Measurements from ENCODE around the gene MRGPRG.

MRGPRG gene

GRCh38 chr11:3223932-3224381 lies 5.3 kb upstream of the MRGPRG start:
- no peak overlapping the region for H3K4me3 ChIP-seq (ENCODE audit: low read length)
- TF ChIP-seq, protein P1, sequence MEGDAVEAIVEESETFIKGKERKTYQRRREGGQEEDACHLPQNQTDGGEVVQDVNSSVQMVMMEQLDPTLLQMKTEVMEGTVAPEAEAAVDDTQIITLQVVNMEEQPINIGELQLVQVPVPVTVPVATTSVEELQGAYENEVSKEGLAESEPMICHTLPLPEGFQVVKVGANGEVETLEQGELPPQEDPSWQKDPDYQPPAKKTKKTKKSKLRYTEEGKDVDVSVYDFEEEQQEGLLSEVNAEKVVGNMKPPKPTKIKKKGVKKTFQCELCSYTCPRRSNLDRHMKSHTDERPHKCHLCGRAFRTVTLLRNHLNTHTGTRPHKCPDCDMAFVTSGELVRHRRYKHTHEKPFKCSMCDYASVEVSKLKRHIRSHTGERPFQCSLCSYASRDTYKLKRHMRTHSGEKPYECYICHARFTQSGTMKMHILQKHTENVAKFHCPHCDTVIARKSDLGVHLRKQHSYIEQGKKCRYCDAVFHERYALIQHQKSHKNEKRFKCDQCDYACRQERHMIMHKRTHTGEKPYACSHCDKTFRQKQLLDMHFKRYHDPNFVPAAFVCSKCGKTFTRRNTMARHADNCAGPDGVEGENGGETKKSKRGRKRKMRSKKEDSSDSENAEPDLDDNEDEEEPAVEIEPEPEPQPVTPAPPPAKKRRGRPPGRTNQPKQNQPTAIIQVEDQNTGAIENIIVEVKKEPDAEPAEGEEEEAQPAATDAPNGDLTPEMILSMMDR (IDR thresholded peaks at IDR 0.05; ENCODE audit: insufficient read depth, low read depth, low read length, missing control alignments): no peak
- DNase-seq (ENCODE audit: low read depth): no peak

GRCh38 chr11:3222941-3223915 lies 4.6 kb upstream of the MRGPRG start:
- no peak overlapping the region for H3K4me3 ChIP-seq (ENCODE audit: low read length)
- TF ChIP-seq, protein P1 (IDR thresholded peaks at IDR 0.05; ENCODE audit: insufficient read depth, low read depth, low read length, missing control alignments): no peak
- DNase-seq (ENCODE audit: low read depth): no peak

DNA sequence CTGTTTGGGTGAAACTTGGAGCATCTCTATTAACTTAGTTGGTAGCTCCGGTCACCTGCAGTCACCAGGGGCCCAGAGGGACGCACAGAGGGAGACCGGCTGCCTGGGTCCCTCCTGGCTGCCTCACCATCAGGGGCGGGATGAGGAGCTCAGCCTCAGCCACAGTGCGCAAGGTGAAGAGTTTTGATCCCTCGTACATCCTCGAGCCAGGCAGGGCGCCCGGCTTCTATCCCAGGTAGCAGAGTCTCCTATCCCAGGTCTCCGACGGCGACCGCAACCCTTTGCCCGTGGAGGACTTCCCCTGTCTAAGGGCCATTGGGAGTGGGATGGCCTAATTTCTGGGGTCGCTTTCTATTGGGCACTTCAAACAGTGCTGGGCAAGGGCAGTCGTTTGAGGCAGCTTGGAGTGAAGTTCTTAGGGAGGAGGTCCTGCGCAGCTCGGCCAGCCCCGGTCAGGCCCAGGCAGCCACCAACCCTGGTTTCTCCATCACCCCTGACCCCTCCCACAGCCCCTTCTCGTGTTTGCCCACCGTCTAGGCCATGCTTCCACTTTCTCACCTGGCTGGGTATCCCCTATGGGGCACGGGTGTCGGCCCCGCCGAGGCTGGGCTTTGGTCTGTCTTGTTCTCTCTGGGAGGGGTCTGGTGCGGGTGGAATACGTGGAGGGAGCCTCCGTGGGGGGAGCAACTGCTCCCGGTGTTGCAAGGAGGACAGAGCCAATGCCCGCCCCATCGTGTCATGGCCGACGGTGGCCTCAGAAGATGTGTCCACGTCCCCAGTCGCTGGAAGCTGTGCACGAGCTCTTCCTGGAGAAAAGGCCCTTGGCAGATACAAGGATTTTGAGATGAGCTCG lies 3.6 kb upstream of the MRGPRG start:
- TF ChIP-seq, protein P1 (IDR thresholded peaks at IDR 0.05; ENCODE audit: insufficient read depth, low read depth, low read length, missing control alignments): no peak
- H3K4me3 ChIP-seq (ENCODE audit: low read length): no peak overlapping the region
- no peak for DNase-seq (ENCODE audit: low read depth)

DNA sequence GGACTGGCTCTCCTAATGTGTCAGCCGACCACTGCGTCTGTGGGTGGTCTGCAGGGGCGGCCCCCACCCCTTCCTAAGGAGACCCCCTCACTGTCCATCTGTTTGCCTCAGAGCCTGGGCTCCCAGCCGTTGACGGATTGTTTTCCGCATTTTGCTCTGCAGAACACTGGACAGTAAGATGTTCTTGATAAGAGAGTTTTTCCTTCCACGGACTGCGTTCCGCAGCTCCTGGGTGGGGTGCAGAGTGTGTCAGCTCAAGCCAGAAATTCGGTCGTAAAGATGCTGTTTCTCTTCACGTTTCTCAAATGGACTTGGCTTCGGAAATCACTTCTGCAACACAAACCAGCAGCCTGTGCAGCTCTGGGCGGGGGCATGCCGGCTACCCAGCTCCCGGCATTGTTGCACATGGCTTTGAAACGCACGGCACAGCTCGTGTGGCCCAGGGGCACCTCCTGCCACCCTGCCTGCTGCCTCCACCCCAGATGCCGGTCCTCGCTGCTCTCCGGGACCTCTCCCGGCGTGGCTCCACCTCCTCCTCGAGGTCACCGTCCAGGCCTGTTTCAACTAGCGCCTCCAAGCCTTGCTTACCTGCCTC lies 2.9 kb upstream of the MRGPRG start:
- no peak for DNase-seq (ENCODE audit: low read depth)
- TF ChIP-seq, protein P1 (IDR thresholded peaks at IDR 0.05; ENCODE audit: insufficient read depth, low read depth, low read length, missing control alignments): no peak
- H3K4me3 ChIP-seq (ENCODE audit: low read length): no peak overlapping the region

DNA sequence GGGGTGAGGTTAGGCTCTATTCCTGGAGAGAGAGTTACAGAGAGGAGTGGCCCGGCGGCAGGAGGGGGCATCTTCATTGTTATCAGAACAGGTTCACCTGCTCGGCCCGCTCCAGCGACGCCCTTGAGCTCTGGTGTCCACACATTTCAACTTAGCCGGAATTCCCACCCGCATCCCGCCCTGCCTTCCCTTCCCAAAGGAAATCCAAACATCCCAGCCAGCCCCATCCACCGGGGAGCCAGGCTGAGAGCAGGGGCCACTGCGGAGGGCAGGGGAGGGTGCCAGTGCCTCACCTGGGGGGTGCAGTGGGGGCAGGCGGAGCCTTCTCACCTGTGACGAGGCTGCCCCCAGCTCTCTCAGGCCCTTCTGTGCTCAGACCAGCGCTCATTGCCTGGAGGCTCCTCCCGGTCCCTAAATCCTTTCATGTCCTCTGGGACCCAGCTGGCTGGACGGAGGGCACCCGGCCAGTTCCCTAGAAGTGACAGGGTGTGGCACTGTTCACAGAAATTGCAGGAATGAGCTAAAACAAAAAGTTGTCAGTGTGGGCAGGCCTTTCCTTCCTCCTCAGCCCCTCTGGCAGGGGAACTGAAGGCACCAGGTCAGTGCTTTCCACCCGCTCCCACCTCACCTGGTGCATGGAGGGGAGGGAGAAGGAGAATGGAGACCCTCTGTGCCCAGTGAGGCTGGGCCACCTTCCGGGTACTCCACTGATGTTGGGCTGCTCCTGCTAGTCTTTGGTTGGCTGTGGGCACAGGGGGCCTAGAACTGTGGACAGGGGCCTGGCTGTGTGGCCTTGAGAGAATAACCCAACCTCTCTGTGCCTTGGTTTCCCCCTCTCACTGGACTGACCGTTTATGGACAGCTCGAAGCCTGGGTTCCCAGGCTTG lies 2.2 kb upstream of the MRGPRG start:
- DNase-seq (ENCODE audit: low read depth): no peak
- H3K4me3 ChIP-seq (ENCODE audit: low read length): no peak overlapping the region
- TF ChIP-seq, protein P1 (IDR thresholded peaks at IDR 0.05; ENCODE audit: insufficient read depth, low read depth, low read length, missing control alignments): no peak

DNA sequence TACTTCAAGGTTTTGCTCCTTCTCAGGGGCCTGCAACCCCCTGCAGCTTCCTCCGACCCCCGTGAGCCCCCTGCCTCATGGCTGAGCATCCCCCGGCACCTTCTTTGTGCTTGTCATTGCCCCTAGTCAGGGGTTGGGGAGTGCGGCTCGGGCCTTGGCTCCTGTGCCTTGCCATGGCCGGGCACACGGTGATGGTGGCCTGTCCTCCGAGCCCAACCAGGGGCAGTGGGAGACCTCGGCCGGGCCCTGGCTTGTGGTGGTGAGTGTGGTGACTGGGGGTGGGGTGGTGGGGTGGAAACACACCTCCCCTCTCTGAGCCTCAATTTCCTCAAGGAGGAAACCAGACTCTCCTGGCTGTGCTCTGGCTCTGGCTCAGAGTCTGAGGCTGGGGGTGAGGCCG lies 1.5 kb upstream of the MRGPRG start:
- H3K4me3 ChIP-seq (ENCODE audit: low read length): no peak overlapping the region
- TF ChIP-seq, protein P1 (IDR thresholded peaks at IDR 0.05; ENCODE audit: insufficient read depth, low read depth, low read length, missing control alignments): no peak
- DNase-seq (ENCODE audit: low read depth): no peak

All from epithelial cell of esophagus (primary cell).